ENCODE data around the gene SMYD3.

SMYD3 gene

GRCh38 chr1:246513619-246514343 lies 6.7 kb upstream of the SMYD3 start:
- no peak for DNase-seq

GRCh38 chr1:246513041-246513440 lies 6.0 kb upstream of the SMYD3 start:
- no peak for DNase-seq

- no peak for DNase-seq
Measured at GRCh38 chr1:246512635-246513034, 5.6 kb upstream of the SMYD3 start.

- no peak for DNase-seq
Measured at GRCh38 chr1:246512230-246512629, 5.2 kb upstream of the SMYD3 start.

- DNase-seq: no peak
Measured at GRCh38 chr1:246511203-246511602, 4.1 kb upstream of the SMYD3 start.

GRCh38 chr1:246510147-246511030 lies 3.3 kb upstream of the SMYD3 start:
- no peak for DNase-seq

GRCh38 chr1:246508897-246509688 lies 2.0 kb upstream of the SMYD3 start:
- no peak for DNase-seq

- DNase-seq: no peak
Measured at GRCh38 chr1:246506367-246506673, 759 bp downstream of the SMYD3 start.

- DNase-seq: no peak
Measured at GRCh38 chr1:246503341-246503740, 3.7 kb downstream of the SMYD3 start.

GRCh38 chr1:246497331-246497915 lies 9.7 kb downstream of the SMYD3 start:
- DNase-seq: no peak

- DNase-seq: peak; percentile 7 to 29
Measured at GRCh38 chr1:246492611-246493245, 14.4 kb downstream of the SMYD3 start.

GRCh38 chr1:246491551-246492053 lies 15.5 kb downstream of the SMYD3 start:
- no peak for DNase-seq

- DNase-seq: no peak
Measured at GRCh38 chr1:246488674-246489073, 18.4 kb downstream of the SMYD3 start.

- DNase-seq: no peak
Measured at GRCh38 chr1:246483569-246483933, 23.5 kb downstream of the SMYD3 start.

- no peak for DNase-seq
Measured at GRCh38 chr1:246482805-246483568, 24.1 kb downstream of the SMYD3 start.

GRCh38 chr1:246479061-246479460 lies 28.0 kb downstream of the SMYD3 start:
- DNase-seq: no peak

- DNase-seq: no peak
Measured at GRCh38 chr1:246477634-246478033, 29.4 kb downstream of the SMYD3 start.

- no peak for DNase-seq
Measured at GRCh38 chr1:246476771-246477170, 30.3 kb downstream of the SMYD3 start.

- no peak for DNase-seq
Measured at GRCh38 chr1:246471688-246472087, 35.4 kb downstream of the SMYD3 start.

- DNase-seq: no peak
Measured at GRCh38 chr1:246470585-246470984, 36.5 kb downstream of the SMYD3 start.

GRCh38 chr1:246462986-246463385 lies 44.1 kb downstream of the SMYD3 start:
- DNase-seq: no peak

GRCh38 chr1:246460406-246460805 lies 46.7 kb downstream of the SMYD3 start:
- DNase-seq: no peak

All from stimulated activated CD4-positive, alpha-beta T cell treated with anti-CD3 and anti-CD28 coated beads, Interleukin-4, amount 100 ng/mL, for 4 hours (primary cell).